ENCODE results near the gene SARS1. TPM values are rescaled to one million over a fixed set of nuclear protein-coding genes. Genes with fewer than 3 reads are reported as not detected.
A peak's percentile ranks its signal among the peaks of the same experiment; 100 is the strongest.

The SARS1 gene
- total RNA-seq, 1 donor from 2014 or later = 92.8 TPM

DNA sequence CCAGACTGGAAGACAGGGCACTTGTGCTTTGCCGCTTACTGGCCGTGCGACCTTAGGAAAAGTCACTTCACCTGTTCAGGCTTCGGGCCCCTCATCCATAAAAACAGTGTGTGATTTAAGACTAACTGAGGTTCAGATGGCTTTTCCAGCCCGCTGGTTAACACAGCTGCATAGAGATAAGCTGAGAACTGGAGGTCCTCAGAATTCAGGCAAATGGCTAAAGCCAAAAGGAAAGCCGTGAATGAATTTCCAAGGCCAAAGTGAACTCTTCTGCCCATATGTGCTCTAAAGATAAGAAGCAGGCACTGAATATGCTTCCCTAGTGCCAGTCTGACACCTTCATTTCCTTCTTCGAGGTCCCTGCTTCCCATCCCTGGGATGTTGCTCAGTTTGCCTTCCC, 23.5 kb upstream of the SARS1 start:
- ATAC-seq (ENCODE audit: poor library complexity) (no peak), DNase-seq (no peak)
- intact Hi-C loops (cut with DNase I) = no loop called here

DNA sequence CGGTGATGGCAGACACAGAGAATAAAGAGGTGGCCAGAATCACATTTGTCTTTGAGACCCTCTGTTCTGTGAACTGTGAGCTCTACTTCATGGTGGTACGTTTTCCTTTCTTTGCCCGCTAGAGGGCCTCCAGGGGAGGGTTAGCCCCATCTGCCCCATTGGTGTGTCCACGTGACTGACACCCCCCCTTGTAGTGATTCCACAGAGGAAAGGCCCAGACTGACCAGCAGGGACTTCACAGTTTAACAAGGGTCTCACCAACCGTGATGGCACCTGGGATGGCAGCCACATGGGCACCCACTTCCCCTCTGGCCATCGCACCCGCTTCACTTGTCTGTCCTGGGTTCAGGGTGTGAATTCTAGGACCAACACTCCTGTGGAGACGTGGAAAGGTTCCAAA, 22.3 kb upstream of the SARS1 start:
- intact Hi-C loops (cut with DNase I) = no loop called here
- no peak for ATAC-seq (ENCODE audit: poor library complexity)
- no peak for DNase-seq

DNA sequence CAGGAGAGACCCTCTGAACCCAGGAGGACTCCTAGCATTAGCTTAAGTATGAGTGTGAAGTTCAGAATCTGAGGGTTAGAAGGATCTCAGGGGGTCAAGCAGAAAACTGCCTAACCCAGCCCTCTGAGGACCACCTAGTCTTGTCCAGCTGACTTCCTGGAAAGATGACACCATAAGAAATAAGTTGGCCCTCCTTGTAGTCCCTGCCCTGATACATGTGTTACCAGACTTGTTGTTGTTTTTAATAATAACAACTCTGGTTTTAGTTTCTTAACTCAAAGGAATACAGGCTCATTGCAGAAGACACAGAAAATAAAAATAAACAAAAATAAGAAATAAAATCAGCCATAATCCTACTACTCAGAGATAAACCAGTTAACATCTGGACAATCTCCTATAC, 21.8 kb upstream of the SARS1 start:
- intact Hi-C loops (cut with DNase I) = no loop called here
- DNase-seq (no peak), ATAC-seq (ENCODE audit: poor library complexity) (no peak)

DNA sequence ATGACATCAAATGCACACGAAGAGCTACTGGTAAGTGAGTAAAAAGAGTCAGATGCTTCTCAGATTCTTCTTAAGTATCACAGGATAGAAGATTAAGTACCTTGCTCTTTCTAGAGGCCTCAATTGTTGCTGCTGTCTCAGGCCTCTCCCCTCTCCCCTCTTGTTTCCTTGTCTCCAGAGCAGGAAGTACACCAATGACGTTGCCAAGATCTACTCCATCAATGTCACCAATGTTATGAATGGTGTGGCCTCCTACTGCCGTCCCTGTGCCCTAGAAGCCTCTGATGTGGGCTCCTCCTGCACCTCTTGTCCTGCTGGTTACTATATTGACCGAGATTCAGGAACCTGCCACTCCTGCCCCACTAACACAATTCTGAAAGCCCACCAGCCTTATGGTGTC, 21.3 kb upstream of the SARS1 start:
- ATAC-seq (ENCODE audit: poor library complexity) (no peak), DNase-seq (no peak)
- intact Hi-C loops (cut with DNase I) = no loop called here

DNA sequence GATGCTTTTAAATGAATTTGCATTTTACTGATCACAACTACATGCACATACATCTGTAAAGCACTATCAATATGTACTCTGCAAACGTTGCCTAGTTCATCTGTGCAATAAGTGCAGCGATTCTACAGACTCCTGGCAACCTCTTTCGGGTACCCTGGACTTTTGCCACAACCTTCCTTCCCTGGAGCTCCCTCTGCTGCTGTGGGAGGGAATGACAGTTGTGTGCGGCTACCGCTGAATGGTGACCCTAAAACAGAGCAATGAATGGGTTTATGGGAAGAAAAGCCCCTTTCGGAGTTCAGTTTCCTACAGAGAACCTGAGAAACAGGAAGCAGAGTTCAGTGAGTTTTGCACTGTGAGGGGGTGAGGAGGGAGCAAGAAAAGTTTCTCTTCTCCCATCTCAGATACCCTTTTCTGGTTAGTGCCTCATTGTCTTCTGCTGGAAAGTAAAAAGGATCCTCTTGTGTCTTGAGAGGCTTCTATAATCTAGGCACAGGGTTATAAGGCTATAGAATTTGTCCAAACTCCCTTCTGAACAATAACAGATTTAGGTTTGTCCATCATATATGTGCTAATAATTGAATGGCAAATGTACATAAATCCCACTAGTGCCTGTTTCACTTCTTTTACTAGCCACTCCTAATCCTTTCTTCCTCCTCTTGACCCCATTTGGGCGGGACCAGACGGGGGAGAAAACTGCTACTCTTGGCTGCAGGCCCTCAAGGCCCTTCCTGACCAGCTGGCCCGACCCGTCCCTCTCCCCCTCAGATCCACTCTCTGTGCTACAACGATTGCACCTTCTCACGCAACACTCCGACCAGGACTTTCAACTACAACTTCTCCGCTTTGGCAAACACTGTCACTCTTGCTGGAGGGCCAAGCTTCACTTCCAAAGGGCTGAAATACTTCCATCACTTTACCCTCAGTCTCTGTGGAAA, 19.8 kb upstream of the SARS1 start:
- DNase-seq (no peak), ATAC-seq (ENCODE audit: poor library complexity) (peak; percentile 42)
- intact Hi-C loops (cut with DNase I) = no loop called here

DNA sequence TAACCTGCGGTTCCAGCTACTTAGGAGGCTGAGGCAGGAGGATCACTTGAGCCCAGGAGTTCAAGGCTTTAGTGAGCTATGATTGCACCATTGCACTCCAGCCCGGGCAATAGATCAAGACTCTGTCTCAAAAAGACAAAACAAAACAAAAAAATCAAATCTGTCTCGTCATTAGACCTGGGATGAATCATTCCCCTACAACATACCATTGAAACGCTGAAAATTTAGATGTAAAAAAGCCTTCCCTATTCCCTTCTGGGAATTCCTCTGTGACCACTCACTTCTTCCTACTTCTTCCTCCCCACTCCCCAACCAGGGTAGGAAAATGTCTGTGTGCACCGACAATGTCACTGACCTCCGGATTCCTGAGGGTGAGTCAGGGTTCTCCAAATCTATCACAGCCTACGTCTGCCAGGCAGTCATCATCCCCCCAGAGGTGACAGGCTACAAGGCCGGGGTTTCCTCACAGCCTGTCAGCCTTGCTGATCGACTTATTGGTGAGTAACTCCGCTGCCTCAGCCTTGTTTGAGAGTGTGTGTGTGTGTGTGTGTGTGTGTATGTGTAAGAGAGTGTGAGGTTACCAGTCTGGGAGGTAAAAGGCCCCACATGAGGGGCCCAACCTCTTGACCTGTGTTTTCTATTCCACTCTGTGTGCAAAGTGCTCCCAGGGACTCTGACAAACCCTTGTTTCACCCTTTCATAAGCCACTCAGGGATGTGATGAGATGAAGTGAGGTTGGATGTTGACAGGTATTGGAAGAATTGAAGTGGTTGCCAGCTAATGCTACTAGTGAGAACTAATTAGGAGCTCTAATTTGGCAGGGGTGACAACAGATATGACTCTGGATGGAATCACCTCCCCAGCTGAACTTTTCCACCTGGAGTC, 16.3 kb upstream of the SARS1 start:
- intact Hi-C loops (cut with DNase I) = no loop called here
- DNase-seq (no peak), ATAC-seq (ENCODE audit: poor library complexity) (peak; percentile 76)

DNA sequence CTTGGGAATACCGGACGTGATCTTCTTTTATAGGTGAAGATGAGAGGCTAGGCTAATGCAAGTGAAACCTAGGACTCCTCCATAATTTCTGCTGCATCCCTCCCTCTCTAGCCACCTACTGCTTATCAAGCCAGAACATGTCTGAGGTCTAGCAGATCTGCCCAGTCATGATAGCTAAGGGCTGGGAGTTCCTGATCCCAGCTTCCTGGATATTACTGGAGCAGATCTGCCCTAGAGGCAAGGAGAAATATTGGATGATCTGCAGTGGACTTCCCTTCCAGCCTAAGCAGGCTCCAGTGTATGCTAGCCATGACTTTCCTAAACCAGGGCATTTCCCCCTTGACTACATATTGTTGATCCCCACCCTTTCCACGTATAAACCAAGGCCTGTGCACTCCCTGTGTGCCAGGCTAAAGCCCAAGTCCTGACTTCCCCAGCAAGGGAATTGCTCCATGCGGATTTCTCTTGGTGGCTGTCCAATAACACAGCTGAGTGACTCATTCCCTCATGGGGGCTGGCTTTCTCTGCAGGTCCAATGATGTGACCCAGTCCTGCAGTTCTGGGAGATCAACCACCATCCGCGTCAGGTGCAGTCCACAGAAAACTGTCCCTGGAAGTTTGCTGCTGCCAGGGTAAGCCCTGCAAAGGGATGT, 15.5 kb upstream of the SARS1 start:
- no peak for DNase-seq
- intact Hi-C loops (cut with DNase I) = no loop called here
- ATAC-seq (ENCODE audit: poor library complexity) = peak; percentile 64

DNA sequence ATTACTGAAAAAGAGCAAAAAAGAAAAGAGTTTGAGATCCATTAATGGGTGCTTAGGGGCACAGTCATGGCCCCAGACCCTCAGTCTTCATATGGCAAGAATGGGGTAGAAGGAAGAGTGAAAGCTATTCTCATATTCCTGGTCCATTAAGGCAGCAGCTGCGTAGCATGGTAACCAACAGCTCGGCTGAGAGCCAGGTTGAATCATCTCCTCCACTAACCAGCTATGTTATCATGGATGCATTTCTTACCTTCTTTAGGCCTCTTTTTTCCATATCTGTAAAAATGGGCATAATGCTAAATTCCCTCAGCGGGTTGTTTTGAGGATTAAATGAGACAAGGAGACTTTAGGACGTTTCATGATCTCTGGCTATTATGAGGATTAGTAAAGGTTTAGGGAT, 15.0 kb upstream of the SARS1 start:
- ATAC-seq (ENCODE audit: poor library complexity) = no peak
- no peak for DNase-seq
- intact Hi-C loops (cut with DNase I) = no loop called here

DNA sequence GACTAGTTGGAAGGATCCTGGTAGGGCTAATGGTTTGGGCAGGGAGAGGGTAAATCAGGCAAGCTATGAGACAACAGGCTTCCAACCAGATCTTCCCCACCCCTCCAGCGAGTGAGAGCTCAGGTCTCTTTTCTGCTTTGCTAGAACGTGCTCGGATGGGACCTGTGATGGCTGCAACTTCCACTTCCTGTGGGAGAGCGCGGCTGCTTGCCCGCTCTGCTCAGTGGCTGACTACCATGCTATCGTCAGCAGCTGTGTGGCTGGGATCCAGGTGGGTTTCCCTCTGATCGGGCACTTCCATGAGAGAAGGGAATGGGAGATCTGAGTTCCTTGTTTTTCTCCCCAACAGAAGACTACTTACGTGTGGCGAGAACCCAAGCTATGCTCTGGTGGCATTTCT, 14.0 kb upstream of the SARS1 start:
- ATAC-seq (ENCODE audit: poor library complexity) = no peak
- intact Hi-C loops (cut with DNase I) = no loop called here
- no peak for DNase-seq

DNA sequence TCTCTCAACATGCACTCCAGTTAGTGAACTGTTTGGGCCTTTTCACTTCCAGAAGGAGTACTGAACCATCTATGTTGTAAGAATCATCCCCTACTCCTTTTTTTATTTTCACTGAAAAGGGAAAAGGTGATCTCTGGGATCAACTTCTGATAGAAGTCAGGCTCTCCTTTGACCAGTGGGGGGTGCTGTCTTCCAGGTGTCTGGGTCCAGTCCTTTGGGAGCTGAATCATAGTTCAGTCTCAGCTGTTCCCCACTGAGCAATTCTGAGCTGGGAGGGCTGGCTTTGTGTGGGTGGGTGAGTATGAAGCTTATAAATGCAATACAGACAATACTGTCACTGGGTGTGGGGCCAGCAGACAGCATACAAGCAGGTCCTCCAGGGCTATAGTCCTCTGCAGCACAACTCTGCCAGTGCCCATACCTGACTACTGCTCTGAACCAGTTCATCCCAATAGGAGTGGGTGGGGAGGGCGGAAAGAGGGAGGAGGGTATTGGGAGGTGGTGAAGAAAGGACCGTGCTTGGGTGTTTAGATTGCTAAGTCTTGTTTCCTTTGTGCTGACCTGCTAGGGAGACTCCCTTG, 12.5 kb upstream of the SARS1 start:
- ATAC-seq (ENCODE audit: poor library complexity) (no peak), DNase-seq (no peak)
- intact Hi-C loops (cut with DNase I) = no loop called here

DNA sequence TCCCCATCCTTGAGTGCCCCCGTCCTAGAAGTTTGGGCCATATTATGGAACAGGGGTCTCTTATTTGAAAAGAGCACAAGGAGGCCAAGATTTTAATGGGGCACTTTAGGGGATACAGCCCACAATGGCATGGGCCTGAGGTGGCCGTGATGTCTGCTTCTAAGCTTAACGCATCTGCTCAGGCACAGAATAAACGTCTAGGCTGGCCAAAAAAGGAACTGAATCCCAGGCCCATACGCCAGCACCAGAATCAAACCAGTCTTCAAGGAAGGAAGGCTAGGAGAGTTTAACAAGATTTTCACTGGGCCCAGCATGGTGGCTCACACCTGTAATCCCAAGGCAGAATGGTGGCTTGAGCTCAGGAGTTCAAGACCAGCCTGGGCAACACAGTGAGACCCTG, 9.2 kb upstream of the SARS1 start:
- intact Hi-C loops (cut with DNase I) = no loop called here
- DNase-seq = no peak
- ATAC-seq (ENCODE audit: poor library complexity) = no peak

DNA sequence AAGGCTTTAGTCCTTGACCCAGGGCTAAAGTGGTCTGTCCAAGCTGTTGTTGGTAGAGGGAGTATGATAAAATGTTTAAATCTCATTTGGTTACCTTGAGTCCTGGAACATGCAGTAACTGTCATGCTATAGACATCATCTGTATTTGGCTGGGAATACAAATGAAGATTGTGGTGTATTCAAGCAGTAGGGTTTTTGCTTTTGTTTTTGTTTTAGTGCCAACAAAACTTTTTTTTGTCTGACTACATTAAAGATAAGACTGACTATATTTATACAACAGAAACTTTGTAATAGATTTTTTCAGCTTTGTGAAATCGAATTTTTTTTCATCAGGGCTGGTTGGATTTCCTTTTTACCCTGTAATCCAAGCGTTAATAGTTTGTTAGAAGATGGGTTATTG, 7.4 kb upstream of the SARS1 start:
- DNase-seq (no peak), ATAC-seq (ENCODE audit: poor library complexity) (no peak)
- intact Hi-C loops (cut with DNase I) = no loop called here

DNA sequence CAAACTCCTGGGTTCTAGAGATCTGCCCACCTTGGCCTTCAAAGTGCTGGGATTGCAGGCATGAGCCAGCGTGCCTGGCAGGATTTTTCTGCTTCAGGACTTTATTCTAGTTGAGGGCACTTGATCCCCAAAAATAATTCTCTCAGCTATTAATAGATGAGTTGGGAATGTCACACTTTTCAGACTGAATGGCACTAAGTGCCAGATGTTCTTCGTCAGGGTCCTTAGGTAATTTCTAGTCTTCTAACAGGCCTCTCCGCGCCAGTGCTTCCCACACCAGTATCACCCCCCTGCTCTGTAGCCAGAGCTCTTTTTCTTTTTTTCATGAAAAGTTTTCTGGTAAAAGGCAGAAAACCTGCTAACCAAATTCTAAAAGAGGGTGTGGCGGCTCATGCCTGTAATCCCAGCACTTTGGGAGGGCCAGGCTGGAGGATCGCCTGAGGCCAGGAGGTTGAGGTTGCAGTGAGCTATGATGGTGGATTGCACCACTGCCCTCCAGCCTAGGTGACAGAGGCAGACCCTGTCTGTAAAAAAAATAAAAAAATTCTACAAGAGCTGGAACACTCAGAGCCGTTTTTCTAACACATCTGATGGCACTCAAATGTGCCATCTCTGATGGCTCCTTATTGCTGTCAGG, 6.1 kb upstream of the SARS1 start:
- ATAC-seq (ENCODE audit: poor library complexity) (no peak), DNase-seq (no peak)
- intact Hi-C loops (cut with DNase I) = no loop called here

DNA sequence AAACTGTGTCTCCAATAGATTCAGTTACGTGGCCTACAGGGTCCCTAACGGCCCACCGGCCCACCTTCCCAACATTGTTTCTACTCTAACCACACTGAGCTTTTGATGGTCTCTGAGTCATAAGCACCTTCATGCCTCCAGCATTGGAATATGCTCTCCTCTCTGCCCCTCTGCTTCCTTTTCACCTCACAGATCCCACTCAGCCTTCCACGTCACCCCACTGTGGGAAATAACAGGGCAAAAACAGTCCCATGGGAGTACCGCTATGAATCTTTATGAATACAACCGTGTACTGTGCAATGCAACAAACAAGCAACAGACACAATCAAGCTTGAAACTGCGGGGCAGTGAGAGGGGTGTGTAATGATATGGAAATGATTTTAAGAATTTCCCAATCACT, 5.3 kb upstream of the SARS1 start:
- intact Hi-C loops (cut with DNase I) = no loop called here
- DNase-seq (no peak), ATAC-seq (ENCODE audit: poor library complexity) (no peak)

DNA sequence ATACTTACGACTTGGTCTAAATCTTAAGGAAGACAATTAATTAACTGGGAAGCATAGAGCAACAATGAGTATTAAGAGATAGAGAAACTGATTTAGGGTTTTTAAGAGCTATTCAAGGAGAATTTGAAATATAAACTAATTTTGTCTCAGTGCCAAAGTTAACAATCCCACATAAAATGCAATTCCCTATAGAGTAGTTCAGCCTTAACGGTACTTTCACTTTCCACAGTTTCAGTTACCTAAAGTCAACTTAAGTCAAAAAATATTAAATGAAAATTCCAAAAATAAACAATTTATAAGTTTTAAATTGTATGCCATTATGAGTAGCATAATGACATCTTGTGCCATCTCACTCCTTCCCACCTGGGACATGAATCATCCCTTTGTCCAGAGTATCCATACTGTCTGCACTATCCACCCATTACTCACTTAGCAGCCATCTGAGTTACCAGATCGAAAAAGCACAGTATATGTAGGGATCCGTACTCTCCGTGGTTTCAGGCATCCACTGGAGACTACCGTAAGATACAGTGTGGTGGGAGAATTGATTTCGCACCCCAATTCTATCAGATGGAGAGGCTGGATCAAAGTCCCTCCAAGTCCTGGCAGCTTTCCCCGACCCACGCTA, 4.8 kb upstream of the SARS1 start:
- intact Hi-C loops (cut with DNase I) = no loop called here
- ATAC-seq (ENCODE audit: poor library complexity) = no peak
- no peak for DNase-seq

DNA sequence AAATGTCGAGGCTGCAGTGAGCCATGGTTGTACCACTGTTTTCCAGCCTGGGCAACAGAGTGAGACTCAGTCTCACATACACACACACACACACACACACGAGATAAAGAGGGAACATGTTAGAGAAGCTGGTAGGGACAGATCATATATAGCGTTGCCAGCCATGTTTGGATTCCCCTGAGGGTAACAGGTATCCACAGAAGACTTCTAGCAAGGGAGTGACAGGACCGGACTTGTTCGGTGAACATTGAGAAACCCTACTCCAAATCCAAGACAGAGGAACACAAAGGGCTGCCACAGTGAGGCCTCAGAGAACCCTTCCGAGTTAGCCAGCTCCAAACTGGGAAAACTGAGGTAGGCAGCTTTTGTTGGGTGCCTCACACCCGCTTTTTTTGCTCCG, 3.7 kb upstream of the SARS1 start:
- no peak for DNase-seq
- intact Hi-C loops (cut with DNase I) = no loop called here
- no peak for ATAC-seq (ENCODE audit: poor library complexity)

DNA sequence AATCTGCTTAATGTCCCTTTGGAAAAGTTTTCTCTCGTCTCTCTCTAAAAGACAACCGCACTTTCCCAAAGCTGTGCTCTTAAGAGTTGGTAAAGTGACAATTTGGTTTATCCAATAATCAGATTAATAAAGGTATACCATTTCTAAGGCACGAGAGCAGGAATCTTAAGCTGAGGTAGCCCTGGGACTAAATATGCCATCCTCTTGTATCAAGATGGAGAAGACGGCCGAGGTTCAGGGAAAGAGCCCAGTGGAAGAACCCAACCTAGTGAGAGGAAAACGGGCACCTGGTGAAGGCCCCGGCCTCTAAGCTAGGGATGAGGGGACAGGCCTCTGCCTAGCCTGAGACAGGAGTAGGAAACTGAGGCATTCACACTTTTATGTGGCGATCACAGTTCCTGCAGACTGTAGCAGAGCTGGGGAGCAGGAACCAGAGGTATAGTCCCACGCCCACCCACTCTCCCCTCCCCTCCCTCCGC, 334 bp upstream of the SARS1 start:
- ATAC-seq (ENCODE audit: poor library complexity) (no peak), DNase-seq (no peak)
- intact Hi-C loops (cut with DNase I) = no loop called here

Data from Right ventricle myocardium superior (tissue), 1 donor.